ENCODE data around the gene PCBP2. TPM values are rescaled to one million over a fixed set of nuclear protein-coding genes. Genes with fewer than 3 reads are reported as not detected.

PCBP2 gene
- polyA plus RNA-seq, 1 donor from 2014 or later, result 242 TPM

DNA sequence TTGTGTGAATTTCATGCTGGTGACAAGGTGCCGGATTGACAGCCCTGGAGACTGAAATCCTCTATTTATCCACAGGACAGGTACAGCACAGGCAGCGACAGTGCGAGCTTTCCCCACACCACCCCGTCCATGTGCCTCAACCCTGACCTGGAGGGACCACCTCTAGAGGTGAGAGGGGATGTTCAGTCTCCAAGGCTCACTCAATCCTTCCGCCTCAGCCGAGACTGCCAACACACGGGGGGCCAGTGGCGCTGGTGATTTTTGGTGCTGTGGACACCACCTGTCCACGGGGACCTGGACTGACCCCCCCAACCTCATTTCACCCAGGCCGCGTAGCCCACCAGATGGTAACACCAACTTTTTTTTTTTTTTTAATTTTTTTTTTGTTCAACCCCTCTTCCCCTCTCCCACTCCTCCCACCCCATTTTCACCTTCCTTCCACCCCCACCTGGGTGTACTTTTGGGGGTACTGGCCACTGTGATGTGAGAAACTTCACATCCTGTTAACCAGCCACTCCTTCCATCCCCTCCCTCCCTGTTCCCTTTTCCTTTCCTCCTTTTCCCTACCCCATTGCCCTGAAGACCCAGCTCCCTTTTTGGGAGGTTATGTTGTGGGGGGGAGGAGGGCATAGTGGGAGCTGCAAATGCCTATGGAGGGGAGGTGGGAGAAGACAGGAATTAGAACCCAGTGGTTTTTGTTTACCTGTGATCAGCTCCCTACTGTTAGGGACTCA is 12.9 kb downstream of the PCBP2 start:
- no peak overlapping the region for H3K4me2 ChIP-seq (ENCODE audit: low read length)
- H3K9ac ChIP-seq (ENCODE audit: low read length), result no peak overlapping the region
- no peak overlapping the region for H2AFZ ChIP-seq (ENCODE audit: low read depth, low read length)
- H3K27me3 ChIP-seq (ENCODE audit: insufficient read depth, low read depth, low read length), result no peaks in the 10 kb centered on the region
- peaks cover 19% of the 10 kb centered on the region for H3K36me3 ChIP-seq (ENCODE audit: insufficient read depth, low read length)
- H3K9me3 ChIP-seq (ENCODE audit: low read length), result no peaks in the 10 kb centered on the region
- H3K4me3 ChIP-seq (ENCODE audit: low read length), result no peak overlapping the region
- no peaks in the 10 kb centered on the region for H3F3A ChIP-seq (ENCODE audit: insufficient read depth, low read length, poor library complexity, severe bottlenecking)
- peaks cover 33% of the 10 kb centered on the region for H3K79me2 ChIP-seq (replicated peaks; ENCODE audit: insufficient read depth, low read length)
- no peak overlapping the region for H3K27ac ChIP-seq (ENCODE audit: low read length)
- TF ChIP-seq TAF1 (IDR thresholded peaks at IDR 0.05; ENCODE audit: low read depth), result no peak
- H3K9me2 ChIP-seq (ENCODE audit: insufficient read depth, low read length), result no peaks in the 10 kb centered on the region
- peaks cover 27% of the 10 kb centered on the region for H4K20me1 ChIP-seq (ENCODE audit: insufficient read depth)

GRCh38 chr12:53465679-53466078 is 13.8 kb downstream of the PCBP2 start:
- Histone ChIP-seq H4K20me1 (ENCODE audit: insufficient read depth) (peaks cover 26% of the 10 kb centered on the region), H3K9ac (ENCODE audit: low read length) (no peak overlapping the region), H3F3A (ENCODE audit: insufficient read depth, low read length, poor library complexity, severe bottlenecking) (no peaks in the 10 kb centered on the region), H3K27ac (ENCODE audit: low read length) (no peak overlapping the region), H3K9me2 (ENCODE audit: insufficient read depth, low read length) (no peaks in the 10 kb centered on the region), H3K79me2 (replicated peaks; ENCODE audit: insufficient read depth, low read length) (peaks cover 30% of the 10 kb centered on the region), H3K4me2 (ENCODE audit: low read length) (no peak overlapping the region), H3K4me3 (ENCODE audit: low read length) (no peak overlapping the region), H2AFZ (ENCODE audit: low read depth, low read length) (no peak overlapping the region), H3K27me3 (ENCODE audit: insufficient read depth, low read depth, low read length) (no peaks in the 10 kb centered on the region), H3K9me3 (ENCODE audit: low read length) (no peaks in the 10 kb centered on the region), H3K36me3 (ENCODE audit: insufficient read depth, low read length) (peaks cover 19% of the 10 kb centered on the region)
- TF ChIP-seq, protein P1, sequence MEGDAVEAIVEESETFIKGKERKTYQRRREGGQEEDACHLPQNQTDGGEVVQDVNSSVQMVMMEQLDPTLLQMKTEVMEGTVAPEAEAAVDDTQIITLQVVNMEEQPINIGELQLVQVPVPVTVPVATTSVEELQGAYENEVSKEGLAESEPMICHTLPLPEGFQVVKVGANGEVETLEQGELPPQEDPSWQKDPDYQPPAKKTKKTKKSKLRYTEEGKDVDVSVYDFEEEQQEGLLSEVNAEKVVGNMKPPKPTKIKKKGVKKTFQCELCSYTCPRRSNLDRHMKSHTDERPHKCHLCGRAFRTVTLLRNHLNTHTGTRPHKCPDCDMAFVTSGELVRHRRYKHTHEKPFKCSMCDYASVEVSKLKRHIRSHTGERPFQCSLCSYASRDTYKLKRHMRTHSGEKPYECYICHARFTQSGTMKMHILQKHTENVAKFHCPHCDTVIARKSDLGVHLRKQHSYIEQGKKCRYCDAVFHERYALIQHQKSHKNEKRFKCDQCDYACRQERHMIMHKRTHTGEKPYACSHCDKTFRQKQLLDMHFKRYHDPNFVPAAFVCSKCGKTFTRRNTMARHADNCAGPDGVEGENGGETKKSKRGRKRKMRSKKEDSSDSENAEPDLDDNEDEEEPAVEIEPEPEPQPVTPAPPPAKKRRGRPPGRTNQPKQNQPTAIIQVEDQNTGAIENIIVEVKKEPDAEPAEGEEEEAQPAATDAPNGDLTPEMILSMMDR (IDR thresholded peaks at IDR 0.05; ENCODE audit: poor library complexity, severe bottlenecking), result no peak
- TF ChIP-seq RAD21 (conservative IDR thresholded peaks at IDR 0.05) (no peak), MXI1 (conservative IDR thresholded peaks at IDR 0.05; ENCODE audit: poor library complexity, severe bottlenecking) (no peak), EP300 (conservative IDR thresholded peaks at IDR 0.05; ENCODE audit: poor library complexity, severe bottlenecking) (no peak), SMC3 (conservative IDR thresholded peaks at IDR 0.05; ENCODE audit: poor library complexity) (no peak), POLR2AphosphoS5 (IDR thresholded peaks at IDR 0.05) (no peak), EZH2 (IDR thresholded peaks at IDR 0.05; ENCODE audit: borderline replicate concordance, insufficient read depth, low read length, poor library complexity, severe bottlenecking) (no peak), REST (IDR thresholded peaks at IDR 0.05; ENCODE audit: borderline replicate concordance) (no peak), TAF1 (IDR thresholded peaks at IDR 0.05; ENCODE audit: low read depth) (no peak)
